Prostate gland (tissue), 2 donors: Measurements from ENCODE around the gene CDC14B. TPM values are rescaled to one million over a fixed set of nuclear protein-coding genes. Genes with fewer than 3 reads are reported as not detected.

Experiments used
- DNase-seq: peaks from one replicate; pipeline ENCODE4 v3.0.0-alpha.2; 2019; ENCODE audit warnings: low spot score
- H3K27ac ChIP-seq, 2 donors: fragments of 200-600 bp; sonication (generic); 2 replicates each; pipeline ENCODE4 v1.5.1; 2017 to 2019
- H3K27me3 ChIP-seq: fragments of 200-600 bp; sonication (generic); replicated peaks from 2 replicates; pipeline ENCODE4 v1.5.1; 2019; ENCODE audit not compliant: insufficient read depth
- H3K36me3 ChIP-seq, 2 donors: fragments of 200-600 bp; sonication (generic); 1 replicate in 1 of 2; 2 replicates in 1 of 2; pipeline versions ENCODE4 v1.5.1 to v1.8.1; 2017 to 2019
- H3K4me1 ChIP-seq: fragments of 200-600 bp; sonication (generic); replicated peaks from 2 replicates; pipeline ENCODE4 v1.5.1; 2019
- H3K4me3 ChIP-seq, 2 donors: fragments of 200-600 bp; sonication (generic); 2 replicates each; pipeline ENCODE4 v1.5.1; 2017 to 2019
- H3K9me3 ChIP-seq: fragments of 200-600 bp; sonication (generic); 2 replicates; pipeline ENCODE4 v1.5.1; 2017
- POLR2A ChIP-seq: fragments of 450-650 bp; IDR thresholded peaks from one replicate; pipeline ENCODE4 v1.6.1; 2016; ENCODE audit warnings: antibody characterized with exemption, mild to moderate bottlenecking
- POLR2AphosphoS5 ChIP-seq: sonication (generic); formaldehyde crosslinking; IDR thresholded peaks from one replicate; pipeline ENCODE4 v1.6.1; 2017; ENCODE audit warnings: antibody characterized with exemption
- WGBS: methylation state at CpG from one replicate; pipeline ENCODE4 v1.1.5; 2018; 5-methylcytosine and 5-hydroxymethylcytosine counted together
- intact Hi-C: fragments of 100-400 bp; cut with DNase I; formaldehyde crosslinking; loops from one replicate; pipeline ENCODE4 v1.14.2; 2022
- total RNA-seq, 2 donors: library from RNA; depleted of rRNA; stranded (reverse); fragments of >200 nt; gene quantifications; one replicate each; pipeline ENCODE4 v1.1.0, GENCODE V29; 2016
- TF ChIP-seq, protein P1 (sequence below), 4 experiments: fragments of 200-600 bp in 2 of 4; fragments of 450-650 bp in 2 of 4; sonication (generic) in 2 of 4; IDR thresholded peaks; 1 replicate in 3 of 4; 2 replicates in 1 of 4; pipeline ENCODE4 v1.5.1; 2016 to 2019; ENCODE audit warnings: antibody characterized with exemption in 4 of 4, mild to moderate bottlenecking in 2 of 4, moderate library complexity in 2 of 4

Gene CDC14B
- total RNA-seq, 2 donors from 2014 or later: 27.0 to 34.7 TPM

DNA sequence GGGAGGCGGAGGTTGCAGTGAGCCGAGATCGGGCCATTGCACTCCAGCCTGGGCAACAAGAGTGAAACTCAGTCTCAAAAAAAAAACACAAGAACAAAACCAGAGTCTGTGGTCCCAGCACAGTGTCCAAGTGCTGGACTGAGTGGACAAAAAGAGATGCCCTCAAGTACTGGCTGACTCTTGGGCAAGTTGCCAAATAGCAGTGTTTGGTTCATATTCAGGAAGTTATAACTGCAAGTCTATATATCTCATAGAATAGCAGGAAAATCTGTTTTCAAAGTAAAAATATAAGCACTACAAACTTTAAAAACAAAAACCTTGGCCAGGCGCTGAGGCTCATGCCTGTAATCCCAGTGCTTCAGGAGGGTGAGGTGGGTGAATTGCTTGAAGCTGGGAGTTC is 162.4 kb downstream of the CDC14B start:
- DNase-seq: no peak
- Histone ChIP-seq H3K4me1 (no peaks in the 10 kb centered on the region), H3K27me3 (no peaks in the 10 kb centered on the region), H3K36me3 (no peaks in the 10 kb centered on the region), H3K4me3 (no peak overlapping the region), H3K9me3 (no peaks in the 10 kb centered on the region), H3K27ac (no peak overlapping the region)
- WGBS: 94% methylated on average over 4 of the region's 4 CpGs
- TF ChIP-seq POLR2A: no peak
- TF ChIP-seq POLR2AphosphoS5: no peak
- TF ChIP-seq, protein P1, sequence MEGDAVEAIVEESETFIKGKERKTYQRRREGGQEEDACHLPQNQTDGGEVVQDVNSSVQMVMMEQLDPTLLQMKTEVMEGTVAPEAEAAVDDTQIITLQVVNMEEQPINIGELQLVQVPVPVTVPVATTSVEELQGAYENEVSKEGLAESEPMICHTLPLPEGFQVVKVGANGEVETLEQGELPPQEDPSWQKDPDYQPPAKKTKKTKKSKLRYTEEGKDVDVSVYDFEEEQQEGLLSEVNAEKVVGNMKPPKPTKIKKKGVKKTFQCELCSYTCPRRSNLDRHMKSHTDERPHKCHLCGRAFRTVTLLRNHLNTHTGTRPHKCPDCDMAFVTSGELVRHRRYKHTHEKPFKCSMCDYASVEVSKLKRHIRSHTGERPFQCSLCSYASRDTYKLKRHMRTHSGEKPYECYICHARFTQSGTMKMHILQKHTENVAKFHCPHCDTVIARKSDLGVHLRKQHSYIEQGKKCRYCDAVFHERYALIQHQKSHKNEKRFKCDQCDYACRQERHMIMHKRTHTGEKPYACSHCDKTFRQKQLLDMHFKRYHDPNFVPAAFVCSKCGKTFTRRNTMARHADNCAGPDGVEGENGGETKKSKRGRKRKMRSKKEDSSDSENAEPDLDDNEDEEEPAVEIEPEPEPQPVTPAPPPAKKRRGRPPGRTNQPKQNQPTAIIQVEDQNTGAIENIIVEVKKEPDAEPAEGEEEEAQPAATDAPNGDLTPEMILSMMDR (IDR thresholded peaks at IDR 0.05): no peak
- intact Hi-C loops: no loop called here

- Histone ChIP-seq H3K27ac (no peak overlapping the region), H3K36me3 (no peaks in the 10 kb centered on the region), H3K27me3 (no peaks in the 10 kb centered on the region), H3K4me3 (no peak overlapping the region), H3K9me3 (no peaks in the 10 kb centered on the region), H3K4me1 (no peaks in the 10 kb centered on the region)
- no peak for TF ChIP-seq POLR2A
- TF ChIP-seq, protein P1 (IDR thresholded peaks at IDR 0.05): peak in 2 of 4 experiments; percentile 36 to 48
- TF ChIP-seq POLR2AphosphoS5: peak; percentile 16
- intact Hi-C loops: loop anchor here (5.0 kb wide), 3 partner anchors 36 to 204 kb away; partner anchors contain the start of genes PRXL2C and ZNF367
- 39% methylated on average over 2 of the region's 2 CpGs for WGBS
- DNase-seq: peak; percentile 6
These were observed 166.0 kb downstream of the CDC14B start for GRCh38 chr9:96453625-96454024.

- TF ChIP-seq POLR2AphosphoS5 (peak; percentile 4), POLR2A (no peak)
- peak overlapping the region; percentile 68 to 69 for H3K4me3 ChIP-seq
- no peaks in the 10 kb centered on the region for H3K27me3 ChIP-seq
- peak overlapping the region; percentile 81 to 85 for H3K27ac ChIP-seq
- peak; percentile 12 for DNase-seq
- H3K4me1 ChIP-seq: no peaks in the 10 kb centered on the region
- intact Hi-C loops: loop anchor here (5.0 kb wide), 3 partner anchors 34 to 206 kb away; partner anchors contain the start of genes PRXL2C and ZNF367
- 2% methylated on average over 60 of the region's 63 CpGs for WGBS
- H3K9me3 ChIP-seq: no peaks in the 10 kb centered on the region
- H3K36me3 ChIP-seq: no peaks in the 10 kb centered on the region
These were observed 168.8 kb downstream of the CDC14B start for GRCh38 chr9:96450613-96451528.

Other genes with a start within 250 kb of the CDC14B start
- gene SLC35D2, start 236.1 kb downstream of the CDC14B start, total RNA-seq: 10 to 100 TPM; 27.4 to 29.7 TPM
- gene ZNF367, start 201.5 kb downstream of the CDC14B start, total RNA-seq: 1 to 10 TPM; 2.9 to 5.5 TPM
- 10 to 100 TPM; 13.5 to 24.3 TPM for gene HABP4, start 169.7 kb downstream of the CDC14B start, total RNA-seq
- gene PRXL2C, start 35.5 kb upstream of the CDC14B start, total RNA-seq: 10 to 100 TPM; 14.3 to 14.6 TPM
- 10 to 100 TPM in 1 of 2 donors, 1 to 10 TPM in 1; 9.8 to 21.5 TPM for gene ZNF510, start 158.2 kb upstream of the CDC14B start, total RNA-seq
- gene ZNF782, start 234.7 kb upstream of the CDC14B start, total RNA-seq: 10 to 100 TPM; 15.8 to 30.9 TPM